ENCODE measurements around the gene PDZRN3. TPM values are rescaled to one million over a fixed set of nuclear protein-coding genes. Genes with fewer than 3 reads are reported as not detected.

PDZRN3 gene
- total RNA-seq, 1 experiment from 2014 or later: not detected

DNA sequence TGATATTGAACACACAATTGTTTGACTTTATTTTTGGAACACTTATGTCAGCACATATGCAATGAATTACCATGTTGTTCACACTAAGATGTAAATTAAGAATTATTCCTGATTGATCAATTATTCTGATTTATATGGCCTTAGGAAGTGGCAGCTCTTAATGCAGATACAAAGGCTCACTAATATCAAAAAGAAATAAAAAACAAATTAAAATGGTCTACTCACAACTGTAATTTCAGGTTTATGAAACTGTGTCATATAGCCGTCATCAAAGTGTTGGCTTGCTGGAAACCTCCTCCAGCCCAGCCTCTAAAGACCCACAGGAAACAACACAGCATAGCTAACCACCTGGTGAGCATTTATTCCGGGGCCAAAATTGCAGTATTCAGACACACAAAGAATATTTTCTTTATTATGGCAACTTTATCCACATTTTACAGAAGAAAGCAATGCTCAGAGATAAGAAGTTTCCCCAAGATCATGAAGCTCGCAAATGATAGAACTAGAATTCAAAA, 33.4 kb downstream of the PDZRN3 start:
- BruUV-seq (replicated peaks): no TSS peak
- TF ChIP-seq TCF7L2 (IDR thresholded peaks at IDR 0.05; ENCODE audit: low read depth, low read length) (no peak), SIN3A (IDR thresholded peaks at IDR 0.05; ENCODE audit: borderline replicate concordance, insufficient read depth, low read depth, low read length) (no peak), POLR2AphosphoS5 (IDR thresholded peaks at IDR 0.05; ENCODE audit: low read depth, low read length) (no peak)
- TF ChIP-seq, protein P1, sequence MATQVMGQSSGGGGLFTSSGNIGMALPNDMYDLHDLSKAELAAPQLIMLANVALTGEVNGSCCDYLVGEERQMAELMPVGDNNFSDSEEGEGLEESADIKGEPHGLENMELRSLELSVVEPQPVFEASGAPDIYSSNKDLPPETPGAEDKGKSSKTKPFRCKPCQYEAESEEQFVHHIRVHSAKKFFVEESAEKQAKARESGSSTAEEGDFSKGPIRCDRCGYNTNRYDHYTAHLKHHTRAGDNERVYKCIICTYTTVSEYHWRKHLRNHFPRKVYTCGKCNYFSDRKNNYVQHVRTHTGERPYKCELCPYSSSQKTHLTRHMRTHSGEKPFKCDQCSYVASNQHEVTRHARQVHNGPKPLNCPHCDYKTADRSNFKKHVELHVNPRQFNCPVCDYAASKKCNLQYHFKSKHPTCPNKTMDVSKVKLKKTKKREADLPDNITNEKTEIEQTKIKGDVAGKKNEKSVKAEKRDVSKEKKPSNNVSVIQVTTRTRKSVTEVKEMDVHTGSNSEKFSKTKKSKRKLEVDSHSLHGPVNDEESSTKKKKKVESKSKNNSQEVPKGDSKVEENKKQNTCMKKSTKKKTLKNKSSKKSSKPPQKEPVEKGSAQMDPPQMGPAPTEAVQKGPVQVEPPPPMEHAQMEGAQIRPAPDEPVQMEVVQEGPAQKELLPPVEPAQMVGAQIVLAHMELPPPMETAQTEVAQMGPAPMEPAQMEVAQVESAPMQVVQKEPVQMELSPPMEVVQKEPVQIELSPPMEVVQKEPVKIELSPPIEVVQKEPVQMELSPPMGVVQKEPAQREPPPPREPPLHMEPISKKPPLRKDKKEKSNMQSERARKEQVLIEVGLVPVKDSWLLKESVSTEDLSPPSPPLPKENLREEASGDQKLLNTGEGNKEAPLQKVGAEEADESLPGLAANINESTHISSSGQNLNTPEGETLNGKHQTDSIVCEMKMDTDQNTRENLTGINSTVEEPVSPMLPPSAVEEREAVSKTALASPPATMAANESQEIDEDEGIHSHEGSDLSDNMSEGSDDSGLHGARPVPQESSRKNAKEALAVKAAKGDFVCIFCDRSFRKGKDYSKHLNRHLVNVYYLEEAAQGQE (IDR thresholded peaks at IDR 0.05; ENCODE audit: insufficient read depth in 1 of 2, low read depth in 2 of 2, low read length in 1 of 2): no peak
- TF ChIP-seq, protein P2, sequence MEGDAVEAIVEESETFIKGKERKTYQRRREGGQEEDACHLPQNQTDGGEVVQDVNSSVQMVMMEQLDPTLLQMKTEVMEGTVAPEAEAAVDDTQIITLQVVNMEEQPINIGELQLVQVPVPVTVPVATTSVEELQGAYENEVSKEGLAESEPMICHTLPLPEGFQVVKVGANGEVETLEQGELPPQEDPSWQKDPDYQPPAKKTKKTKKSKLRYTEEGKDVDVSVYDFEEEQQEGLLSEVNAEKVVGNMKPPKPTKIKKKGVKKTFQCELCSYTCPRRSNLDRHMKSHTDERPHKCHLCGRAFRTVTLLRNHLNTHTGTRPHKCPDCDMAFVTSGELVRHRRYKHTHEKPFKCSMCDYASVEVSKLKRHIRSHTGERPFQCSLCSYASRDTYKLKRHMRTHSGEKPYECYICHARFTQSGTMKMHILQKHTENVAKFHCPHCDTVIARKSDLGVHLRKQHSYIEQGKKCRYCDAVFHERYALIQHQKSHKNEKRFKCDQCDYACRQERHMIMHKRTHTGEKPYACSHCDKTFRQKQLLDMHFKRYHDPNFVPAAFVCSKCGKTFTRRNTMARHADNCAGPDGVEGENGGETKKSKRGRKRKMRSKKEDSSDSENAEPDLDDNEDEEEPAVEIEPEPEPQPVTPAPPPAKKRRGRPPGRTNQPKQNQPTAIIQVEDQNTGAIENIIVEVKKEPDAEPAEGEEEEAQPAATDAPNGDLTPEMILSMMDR (IDR thresholded peaks at IDR 0.05): no peak

DNA sequence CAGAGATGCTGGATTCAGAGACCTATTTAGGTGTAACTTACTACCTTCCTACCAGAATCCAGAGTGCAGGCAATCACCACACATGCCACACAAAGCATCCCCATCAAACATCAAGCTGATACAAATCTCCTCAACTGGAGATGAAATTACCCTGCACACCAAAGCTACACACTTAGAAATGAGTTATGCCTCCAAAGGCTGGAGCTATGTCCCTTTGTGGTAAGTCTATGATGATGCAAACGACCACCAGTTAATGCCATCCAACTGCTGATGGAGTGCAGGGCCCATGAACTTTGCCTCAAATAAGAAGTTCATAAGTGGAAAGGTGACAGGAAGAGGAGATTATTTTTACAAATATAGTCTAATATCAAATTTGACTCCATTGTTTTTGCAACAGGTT, 38.1 kb downstream of the PDZRN3 start:
- CTCF ChIA-PET: no interaction called here
- no peak for ATAC-seq

More for the DNA sequence above, 33.4 kb downstream of the PDZRN3 start:
- in situ Hi-C loops (cut with HindIII; ENCODE audit: low pct_unique_long_range_greater_than_20kb, low sequenced_read_pairs) (no loop called here), intact Hi-C loops (cut with micrococcal nuclease; ENCODE audit: unreplicated experiment) (no loop called here)
- H3K27me3 ChIP-seq (ENCODE audit: control insufficient read depth, insufficient read depth, low read length): no peaks in the 10 kb centered on the region
- CTCF ChIA-PET: no interaction called here
- no peaks in the 10 kb centered on the region for H3K9me3 ChIP-seq (ENCODE audit: control insufficient read depth, insufficient read depth, low read depth, low read length)
- H3K4me3 ChIP-seq (ENCODE audit: low read depth in 2 of 2, low read length in 2 of 2): no peak overlapping the region
- ATAC-seq (no peak), DNase-seq (ENCODE audit: low read depth, low spot score) (no peak)
- POLR2A ChIA-PET: no interaction called here
- no peaks in the 10 kb centered on the region for H3K36me3 ChIP-seq (ENCODE audit: control insufficient read depth, insufficient read depth, low read length)
- no peak overlapping the region for H3K27ac ChIP-seq (ENCODE audit: low read length)
- no peaks in the 10 kb centered on the region for H3K4me1 ChIP-seq (ENCODE audit: control insufficient read depth, insufficient read depth, low read length)

More for the DNA sequence above, 38.1 kb downstream of the PDZRN3 start:
- Histone ChIP-seq H3K36me3 (ENCODE audit: control insufficient read depth, insufficient read depth, low read length) (no peaks in the 10 kb centered on the region), H3K4me1 (ENCODE audit: control insufficient read depth, insufficient read depth, low read length) (no peaks in the 10 kb centered on the region), H3K9me3 (ENCODE audit: control insufficient read depth, insufficient read depth, low read depth, low read length) (no peaks in the 10 kb centered on the region), H3K4me3 (ENCODE audit: low read depth in 2 of 2, low read length in 2 of 2) (no peak overlapping the region), H3K27ac (ENCODE audit: low read length) (no peak overlapping the region), H3K27me3 (ENCODE audit: control insufficient read depth, insufficient read depth, low read length) (no peaks in the 10 kb centered on the region)
- in situ Hi-C loops (cut with HindIII; ENCODE audit: low pct_unique_long_range_greater_than_20kb, low sequenced_read_pairs): no loop called here
- no peak for TF ChIP-seq TCF7L2 (IDR thresholded peaks at IDR 0.05; ENCODE audit: low read depth, low read length)
- TF ChIP-seq, protein P1 (IDR thresholded peaks at IDR 0.05; ENCODE audit: insufficient read depth in 1 of 2, low read depth in 2 of 2, low read length in 1 of 2): no peak
- TF ChIP-seq SIN3A (IDR thresholded peaks at IDR 0.05; ENCODE audit: borderline replicate concordance, insufficient read depth, low read depth, low read length): no peak
- TF ChIP-seq, protein P2 (IDR thresholded peaks at IDR 0.05): no peak
- no peak for TF ChIP-seq POLR2AphosphoS5 (IDR thresholded peaks at IDR 0.05; ENCODE audit: low read depth, low read length)
- BruUV-seq (replicated peaks): no TSS peak
- no peak for DNase-seq (ENCODE audit: low read depth, low spot score)
- intact Hi-C loops (cut with micrococcal nuclease; ENCODE audit: unreplicated experiment): no loop called here
- POLR2A ChIA-PET: no interaction called here
